HG03558 (cell line): ENCODE measurements around the gene APOL1.
"Not testable (repeated sequence)": the region's sequence is repeated elsewhere in the genome, so short reads cannot be mapped to it uniquely, and the experiment has no call there.

Source experiments
- ATAC-seq: cut with Tn5 transposase; IDR thresholded peaks from one replicate; pipeline ENCODE4 v1.9.1; 2021; ENCODE audit warnings: moderate number of reproducible peaks; ENCODE audit not compliant: unreplicated experiment; ENCODE audit errors: extremely low read depth

The APOL1 gene

DNA sequence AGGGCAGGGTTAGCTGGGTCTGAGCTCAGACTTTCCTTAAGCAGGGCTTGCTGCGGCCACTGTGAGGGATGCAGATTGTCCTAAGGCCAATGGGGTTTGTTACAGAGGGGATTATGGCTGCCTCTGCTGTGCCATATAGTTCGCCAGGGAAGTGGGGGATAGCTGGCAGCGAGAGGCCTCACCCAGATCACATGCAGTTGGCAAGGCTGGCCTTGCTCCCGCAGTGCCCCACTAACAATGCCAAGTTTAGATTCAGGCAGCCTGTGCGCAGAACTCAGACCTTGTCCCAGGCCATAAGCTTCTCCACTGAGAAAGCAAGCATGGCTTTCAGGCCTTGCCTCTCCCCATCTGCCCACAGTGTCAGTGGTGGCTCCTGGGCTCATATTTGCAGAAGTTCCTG, 8.9 kb upstream of the APOL1 start:
- ATAC-seq = no peak

DNA sequence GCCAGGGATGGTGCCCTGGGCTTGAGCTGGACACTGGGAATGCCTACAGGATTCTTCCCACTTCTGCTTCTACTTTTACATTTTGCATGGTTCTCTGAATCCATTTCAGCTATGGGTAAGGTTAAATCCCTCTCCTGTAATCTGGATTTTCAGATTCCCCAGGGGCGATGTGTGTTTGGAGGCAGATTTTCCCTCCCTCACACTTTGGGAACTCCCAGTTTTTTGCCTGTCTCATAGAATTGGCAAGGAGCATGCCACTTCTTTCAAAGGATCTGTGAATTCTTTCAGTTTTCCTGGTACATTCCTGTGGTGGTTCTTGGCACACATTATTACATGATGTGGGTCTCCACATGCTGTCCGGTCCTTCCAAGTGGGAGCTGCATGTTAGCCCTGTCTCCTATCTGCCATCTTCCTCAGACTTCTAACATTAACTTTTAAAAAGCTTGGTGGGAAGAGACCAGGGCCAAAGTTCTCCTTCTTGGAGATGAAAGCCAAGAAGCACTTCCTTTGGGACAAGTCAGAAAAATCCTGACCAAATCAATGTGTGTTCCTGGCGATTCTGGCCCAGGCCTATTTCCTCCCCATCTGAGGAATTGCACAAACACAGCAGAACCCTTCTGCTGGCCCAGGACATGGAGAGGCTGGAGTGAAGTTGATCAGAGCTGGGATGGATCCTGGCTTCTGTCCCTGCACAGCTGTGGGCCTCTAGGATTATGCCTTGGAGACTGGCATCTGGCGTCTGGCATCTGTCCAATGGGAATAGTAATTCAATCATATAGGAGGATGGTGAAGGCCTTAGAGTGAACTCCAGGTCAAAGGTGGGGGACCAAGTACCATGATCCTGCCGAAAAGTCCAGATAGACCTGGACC, 8.2 kb upstream of the APOL1 start:
- ATAC-seq = no peak

DNA sequence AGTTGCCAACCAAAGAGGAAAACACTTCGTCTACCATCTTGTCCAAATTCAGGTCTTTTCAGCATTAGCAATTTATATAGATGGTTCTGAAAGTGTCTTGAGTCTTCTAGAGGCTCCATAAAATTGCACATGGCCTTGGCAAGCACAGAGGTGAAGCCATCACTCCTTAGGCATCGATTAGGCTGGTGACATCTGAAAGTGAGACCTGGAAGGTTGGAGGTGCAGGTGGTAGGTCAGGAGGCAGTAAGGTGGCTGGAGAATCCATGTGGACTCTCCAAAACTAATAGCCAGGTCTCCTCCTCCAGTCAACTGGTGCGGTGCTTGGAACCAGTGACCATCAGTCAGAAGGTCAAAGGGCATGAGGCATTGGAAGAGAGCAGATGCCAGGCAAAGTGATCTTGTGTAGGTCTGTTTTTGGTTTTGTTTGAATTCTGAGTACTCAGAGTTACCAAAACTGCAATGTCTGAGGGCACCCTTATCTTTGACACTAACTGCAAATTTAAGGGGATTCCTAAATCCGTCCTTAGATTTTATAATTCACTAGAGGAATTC, 7.1 kb upstream of the APOL1 start:
- no peak for ATAC-seq

DNA sequence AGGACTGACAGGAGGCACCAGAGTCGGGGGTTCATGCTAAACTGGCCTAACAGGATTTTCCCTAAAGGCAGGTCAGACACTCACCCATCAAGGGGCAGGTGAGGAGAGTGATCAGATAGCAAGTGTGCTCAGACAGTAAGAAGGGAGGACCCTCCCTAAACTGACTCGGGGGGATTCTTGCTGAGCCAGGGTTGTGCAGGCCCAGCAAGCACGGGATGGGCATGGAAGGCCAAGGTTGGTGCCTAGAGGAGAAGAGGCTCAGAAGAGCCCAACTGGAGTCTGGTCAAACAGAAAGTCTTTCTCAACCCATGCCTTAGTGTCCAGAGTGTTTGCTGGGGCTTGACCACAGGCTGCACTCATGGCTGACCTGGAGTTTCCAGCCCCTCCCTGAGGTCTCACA, 6.2 kb upstream of the APOL1 start:
- ATAC-seq = no peak

DNA sequence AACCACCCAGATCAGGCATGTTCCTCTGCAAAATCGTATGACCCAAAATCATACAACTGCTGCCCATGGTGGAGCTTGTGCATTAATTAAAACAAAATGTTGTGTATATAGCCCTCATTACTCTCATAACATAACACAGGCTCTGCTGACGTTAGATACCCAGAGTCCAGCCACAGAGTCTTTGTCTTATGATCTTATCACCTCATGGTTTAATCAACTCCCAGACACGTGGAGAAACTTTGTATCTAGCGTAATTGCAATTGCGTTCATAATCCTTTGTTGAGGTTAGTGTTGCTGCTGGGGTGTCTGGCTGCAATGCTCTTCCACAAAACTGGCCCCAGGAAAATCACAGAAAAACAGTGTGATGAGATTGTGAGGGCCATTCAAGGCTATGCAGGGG, 5.0 kb upstream of the APOL1 start:
- ATAC-seq = no peak

DNA sequence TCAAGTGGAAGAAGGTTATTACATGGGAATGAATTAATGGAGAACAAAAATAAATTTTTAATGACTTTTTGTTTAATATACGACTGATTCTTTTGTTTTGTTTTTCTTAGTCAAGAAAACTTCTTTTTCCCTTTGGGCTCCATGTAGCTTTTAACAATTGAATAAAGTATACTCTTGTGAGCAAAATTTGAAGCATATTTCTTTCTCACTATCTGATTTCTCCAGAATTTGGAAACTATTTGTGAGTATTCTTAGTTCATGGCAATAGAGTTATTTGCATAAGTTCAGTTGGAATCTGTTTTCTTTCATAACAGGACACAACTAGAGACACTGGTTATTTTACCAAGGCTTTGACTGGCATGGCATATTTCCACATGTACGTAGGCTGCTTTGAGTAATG, 3.8 kb upstream of the APOL1 start:
- ATAC-seq = no peak

DNA sequence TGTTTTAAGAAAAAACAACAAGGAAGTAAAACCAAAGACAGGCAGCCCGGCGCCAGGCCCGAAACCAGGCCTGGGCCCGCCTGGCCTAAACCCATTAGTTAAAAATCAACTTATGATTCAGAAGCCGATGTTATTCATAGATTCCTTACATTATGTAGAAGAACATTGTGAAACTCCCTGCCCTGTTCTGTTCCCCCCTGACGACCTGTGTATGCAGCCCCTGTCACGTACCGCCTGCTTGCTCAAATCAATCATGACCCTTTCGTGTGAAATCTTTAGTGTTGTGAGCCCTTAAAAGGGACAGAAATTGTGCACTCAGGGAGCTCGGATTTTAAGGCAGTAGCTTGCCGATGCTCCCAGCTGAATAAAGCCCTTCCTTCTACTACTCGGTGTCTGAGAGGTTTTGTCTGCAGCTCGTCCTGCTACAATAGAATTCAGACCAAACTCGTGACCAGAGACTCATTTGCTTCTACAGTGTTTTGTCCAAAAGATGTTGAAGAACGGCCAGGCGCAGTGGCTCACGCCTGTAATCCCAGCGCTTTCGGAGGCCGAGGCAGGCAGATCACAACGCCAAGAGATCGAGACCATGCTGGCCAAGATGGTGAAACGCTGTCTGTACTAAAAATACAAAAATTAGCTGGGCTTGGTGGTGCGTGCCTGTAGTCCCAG, 2.5 kb upstream of the APOL1 start:
- not testable (repeated sequence) for ATAC-seq

DNA sequence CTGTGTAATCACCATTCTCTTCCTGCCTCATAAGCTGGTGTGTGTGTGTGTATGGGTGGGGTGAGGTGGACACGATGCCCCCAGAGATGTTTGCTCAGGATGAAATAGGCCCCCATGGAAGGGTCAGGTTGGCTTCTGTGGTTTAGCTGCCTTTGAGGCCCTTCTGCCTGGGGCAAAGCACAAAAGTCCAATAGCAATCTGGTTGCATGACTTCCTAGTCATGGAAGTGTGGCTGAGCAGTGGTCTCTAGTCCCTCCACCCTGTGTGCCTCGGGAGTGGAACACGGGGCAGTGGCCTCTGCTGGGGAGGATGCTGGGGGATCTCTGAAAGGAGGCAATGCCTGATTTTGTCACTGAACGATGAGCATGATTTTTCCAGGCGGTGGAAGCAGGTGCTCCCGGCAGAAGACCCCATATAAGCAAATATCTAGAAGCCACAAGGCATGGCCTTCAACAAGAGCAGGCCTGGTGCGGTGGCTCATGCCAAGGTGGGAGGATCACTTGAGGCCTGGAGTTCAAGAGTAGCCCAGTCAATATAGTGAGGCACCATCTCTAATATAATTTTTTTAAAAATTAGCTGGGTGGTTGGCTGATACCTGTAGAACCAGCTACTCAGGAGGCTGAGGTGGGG, 839 bp upstream of the APOL1 start:
- not testable (repeated sequence) for ATAC-seq

DNA sequence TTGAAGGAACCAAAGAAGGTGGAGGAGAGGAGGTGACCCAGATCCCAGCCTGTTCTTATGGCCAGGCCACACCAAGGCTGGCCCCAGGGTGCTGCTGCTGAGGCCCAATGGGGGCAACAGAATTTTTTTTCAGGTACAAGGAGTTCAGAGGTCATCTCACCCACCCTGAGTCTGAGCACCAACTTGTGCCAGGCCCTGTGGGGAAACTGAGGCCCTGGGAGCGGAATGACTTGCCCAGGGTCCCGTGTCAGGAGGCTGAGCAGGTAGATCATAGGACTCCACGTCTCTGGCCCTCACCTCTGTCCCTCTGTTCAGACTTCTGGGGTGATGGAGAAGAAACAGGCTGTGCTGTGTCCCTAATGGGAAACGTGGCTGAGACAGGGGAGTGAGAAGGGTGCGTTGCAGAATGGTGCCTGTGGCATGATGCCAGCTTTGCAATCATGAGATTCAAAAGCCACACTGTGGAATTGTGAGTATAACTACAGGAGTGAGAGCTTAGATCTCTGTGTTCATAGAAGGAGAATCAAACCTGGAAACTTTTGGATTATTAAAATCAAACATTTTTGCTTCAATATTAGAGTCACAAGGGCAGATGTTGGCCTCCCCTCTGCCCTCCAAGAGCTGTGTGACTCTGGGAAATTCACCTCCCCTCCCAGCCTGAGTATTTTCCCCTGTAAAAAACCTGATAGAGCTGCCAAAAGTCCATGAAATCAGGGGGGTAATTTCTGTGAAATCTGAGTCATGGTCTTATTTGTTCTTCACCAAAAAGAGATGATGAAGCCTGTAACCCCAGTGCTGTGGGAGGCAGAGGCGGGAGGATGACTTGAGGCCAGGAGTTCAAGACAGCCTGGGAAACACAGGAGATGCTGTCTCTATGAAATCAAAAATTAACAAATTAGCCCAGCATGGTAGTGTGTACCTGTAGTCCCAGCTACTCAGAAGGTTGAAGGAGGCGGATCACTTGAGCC, 874 bp downstream of the APOL1 start:
- no peak for ATAC-seq

DNA sequence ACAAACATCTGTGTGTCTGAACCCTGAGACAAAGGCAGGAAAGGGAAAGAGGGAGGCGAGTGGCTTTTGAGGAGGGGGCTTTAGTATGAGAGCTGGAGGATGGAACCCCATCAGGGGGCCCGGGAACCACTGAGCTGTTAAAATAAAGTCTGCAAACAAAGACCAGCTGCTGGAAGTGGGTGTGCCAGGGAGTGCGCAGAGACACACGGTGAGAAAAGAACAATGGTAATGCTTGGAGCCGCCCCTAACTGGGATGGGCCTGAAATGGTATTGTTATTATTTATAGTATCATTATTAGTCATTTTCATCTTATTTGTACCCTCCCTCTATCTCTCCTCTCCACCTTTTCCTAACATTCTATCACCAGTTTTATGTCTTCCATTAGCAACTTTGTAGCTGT, 2.6 kb downstream of the APOL1 start:
- ATAC-seq = not testable (repeated sequence)

DNA sequence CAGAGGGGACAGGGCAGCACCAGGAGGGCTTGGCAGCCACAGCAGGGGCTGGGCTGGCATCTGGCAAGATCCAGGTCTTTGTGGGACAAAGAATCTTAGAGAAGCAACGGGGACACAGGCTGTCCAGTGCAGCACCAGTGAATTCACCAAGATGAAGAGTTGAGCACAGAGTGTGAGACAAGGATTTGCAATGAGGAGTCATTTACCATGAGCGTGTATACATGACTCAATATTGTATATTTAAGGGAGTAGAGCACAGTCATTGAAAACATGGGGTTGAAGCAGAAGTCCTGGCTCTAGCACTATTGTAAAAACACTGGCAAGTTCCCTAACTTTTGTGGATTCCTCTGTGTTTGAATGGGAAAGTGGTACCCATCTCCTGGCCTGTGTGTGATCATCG, 3.5 kb downstream of the APOL1 start:
- no peak for ATAC-seq

DNA sequence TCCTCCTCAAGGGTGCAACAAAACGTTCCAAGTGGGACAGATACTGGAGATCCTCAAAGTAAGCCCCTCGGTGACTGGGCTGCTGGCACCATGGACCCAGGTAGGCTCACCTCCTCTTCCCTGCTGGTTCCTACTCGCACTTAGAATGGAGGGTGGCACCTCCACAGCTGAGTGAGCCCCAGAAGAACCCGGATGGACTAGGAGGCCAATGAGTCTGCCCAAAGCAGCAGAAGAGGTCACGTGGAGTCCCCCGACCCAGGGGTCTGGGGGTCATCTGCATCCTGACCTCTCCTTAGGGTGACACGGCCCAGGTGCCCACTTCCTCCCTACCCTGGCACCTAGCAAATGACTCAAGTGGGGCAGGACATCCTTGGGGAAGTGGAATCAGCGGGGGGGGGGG, 4.4 kb downstream of the APOL1 start:
- no peak for ATAC-seq

DNA sequence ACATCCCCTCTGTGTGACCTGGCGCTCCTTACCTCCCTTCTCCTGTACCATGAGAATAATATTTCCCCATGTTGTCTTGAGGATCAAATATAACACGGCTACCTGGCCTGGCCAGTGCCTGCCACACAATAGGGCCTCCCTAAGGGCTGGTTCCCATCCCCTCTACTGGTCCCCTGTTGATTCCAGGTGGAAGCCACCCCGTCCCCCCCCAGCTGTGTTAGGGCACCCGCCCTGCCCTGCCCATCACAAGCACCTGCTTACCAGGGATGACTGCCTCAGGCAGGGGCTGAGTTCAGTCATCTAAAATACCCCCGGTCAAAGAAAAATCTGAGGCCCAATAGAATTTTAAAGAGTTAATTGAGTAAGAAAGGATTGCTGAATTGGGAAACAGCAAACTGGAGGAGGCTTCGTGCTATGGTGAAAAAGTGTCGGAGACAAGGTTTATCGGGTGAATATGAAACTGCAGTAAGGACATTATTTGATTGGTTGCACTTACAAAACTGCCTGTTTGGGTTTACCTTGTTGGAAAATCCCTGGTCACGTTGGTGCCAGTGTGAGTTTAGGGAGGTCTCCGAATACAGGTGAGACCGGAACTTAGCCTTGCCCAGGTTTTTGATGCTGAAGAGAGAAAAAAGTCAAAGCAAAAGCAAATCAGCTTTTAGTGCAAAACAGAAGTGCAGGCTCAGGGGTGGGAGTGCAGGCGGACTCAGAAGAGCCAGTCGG, 5.2 kb downstream of the APOL1 start:
- no peak for ATAC-seq

DNA sequence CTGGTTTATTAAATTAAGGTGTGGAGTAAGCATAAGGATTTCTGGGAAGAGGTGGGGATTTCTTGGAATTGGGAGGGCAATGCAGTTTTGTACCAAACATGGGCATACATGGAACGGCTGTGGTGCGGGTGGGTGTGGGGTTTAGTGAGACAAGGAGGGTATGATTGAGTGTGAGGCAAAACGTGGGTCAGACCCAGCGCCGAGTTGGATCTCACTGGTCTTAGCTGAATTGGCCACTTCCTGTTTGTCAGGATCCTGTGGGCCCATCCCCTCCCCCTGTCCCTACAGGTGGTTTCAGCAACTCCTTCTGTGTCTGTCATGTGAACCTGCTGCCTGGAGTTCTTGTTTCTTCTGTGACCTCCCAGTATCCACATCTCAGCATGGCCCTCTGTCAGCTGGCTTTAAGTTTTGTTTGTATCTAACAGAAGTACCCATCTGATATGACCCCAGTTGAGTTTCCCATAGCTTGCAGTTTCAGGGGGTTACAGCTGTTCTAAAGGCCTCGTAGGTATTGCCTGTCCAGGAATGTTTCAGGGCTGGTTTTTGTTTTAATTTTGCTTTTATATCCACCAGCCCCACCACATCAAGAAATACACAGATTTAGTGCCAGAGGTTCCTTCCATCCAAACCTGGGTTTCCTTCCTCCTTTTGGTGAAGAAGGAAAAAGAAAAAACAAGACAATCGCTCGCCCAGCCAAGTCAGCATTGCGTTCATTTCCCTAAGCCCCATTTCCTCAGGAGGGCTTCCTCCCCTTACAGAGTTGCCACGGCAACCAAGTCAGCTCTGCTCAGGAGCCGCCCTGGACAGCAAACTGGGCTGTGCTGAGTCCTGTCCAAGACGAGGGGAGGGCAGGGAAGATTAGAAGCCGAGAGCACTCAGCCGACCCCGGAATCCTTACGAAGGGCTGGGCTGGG, 6.0 kb downstream of the APOL1 start:
- no peak for ATAC-seq

DNA sequence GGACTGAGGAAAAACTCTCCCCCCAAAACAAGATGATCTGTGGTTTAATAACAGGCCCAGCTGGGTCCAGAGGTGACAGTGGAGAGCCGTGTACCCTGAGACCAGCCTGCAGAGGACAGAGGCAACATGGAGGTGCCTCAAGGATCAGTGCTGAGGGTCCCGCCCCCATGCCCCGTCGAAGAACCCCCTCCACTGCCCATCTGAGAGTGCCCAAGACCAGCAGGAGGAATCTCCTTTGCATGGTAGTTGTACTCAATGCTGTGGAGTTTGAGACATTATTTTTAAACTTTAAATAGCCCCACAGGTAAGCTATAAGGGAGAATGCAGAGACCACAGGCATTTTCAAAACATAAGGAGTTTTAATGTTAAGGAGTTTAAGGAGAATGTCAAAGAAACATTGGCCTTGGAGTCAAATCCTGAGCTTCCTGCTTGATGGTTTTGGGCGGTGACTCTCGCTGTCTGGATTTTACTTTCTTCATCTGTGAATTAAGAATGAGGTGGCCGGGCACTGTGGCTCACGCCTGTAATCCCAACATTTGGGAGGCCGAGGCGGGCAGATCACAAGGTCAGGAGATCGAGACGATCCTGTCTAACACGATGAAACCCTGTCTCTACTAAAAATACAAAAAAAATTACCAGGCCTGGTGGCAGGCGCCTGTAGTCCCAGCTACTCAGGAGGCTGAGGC, 6.8 kb downstream of the APOL1 start:
- ATAC-seq = no peak

DNA sequence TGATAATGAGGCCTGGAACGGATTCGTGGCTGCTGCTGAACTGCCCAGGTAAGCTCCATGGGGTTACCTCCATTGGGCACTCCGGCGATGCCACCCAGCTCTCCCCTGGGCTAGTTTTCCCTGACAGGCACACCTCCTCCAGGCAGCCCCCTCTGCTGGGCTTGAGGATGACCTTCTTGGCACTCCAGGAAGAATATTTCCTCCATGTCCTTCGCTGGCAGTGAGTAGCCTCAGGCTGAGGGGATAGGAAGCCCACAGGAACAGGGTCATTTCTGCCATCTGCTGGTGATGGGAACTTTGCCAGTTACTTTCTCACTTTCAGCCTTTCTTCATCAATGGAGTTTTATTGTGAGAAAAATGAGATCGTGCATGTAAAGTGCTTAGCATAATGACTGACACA, 8.7 kb downstream of the APOL1 start:
- not testable (repeated sequence) for ATAC-seq

DNA sequence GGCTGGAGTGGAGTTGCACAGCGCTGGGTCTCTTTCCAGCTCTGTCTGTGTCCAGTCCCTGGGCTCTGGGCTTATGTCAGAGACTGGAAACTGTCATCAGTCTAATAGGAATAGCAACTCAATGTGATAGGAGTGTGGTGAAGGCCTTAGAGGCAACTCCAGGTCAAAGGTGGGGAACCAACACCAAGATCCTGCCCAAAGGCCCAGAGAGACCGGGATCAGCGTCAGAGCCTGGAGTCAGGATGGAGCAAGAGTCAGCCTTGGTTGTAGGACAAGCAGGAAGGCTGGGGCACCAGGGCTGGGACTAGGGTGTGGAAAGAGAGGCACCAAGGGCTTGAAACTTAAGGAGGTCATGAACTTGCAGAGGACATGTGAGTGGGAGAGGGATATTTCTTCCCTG, 9.4 kb downstream of the APOL1 start:
- not testable (repeated sequence) for ATAC-seq

DNA sequence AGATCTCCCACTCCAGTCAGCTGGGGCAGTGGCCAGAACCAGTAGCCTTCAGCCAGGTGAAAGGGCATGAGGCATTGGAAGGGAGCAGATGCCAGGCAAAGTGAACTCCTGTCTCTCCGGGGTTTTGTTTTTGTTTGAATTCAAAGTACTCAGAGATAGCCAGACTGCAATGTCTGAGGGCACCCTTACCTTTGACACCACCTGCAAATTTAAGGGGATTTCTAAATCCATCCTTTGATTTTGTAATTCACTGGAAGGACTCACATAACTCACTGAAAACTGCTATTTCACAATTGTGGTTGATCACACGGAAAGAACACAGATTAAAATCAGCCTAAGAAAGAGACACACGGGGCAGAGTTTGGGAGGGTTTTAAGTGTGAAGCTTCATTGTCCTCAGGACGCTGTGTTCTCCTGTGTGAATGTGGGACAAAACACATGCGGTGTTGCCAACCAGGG, 10.3 kb downstream of the APOL1 start:
- not testable (repeated sequence) for ATAC-seq
